ENCODE results near the gene DEPP1.

- TF ChIP-seq CTCF (IDR thresholded peaks at IDR 0.05) (no peak), POLR2AphosphoS5 (IDR thresholded peaks at IDR 0.05) (no peak)
Observed at GRCh38 chr10:44938956-44939355, 39.7 kb downstream of the DEPP1 start.
